GM19099 (cell line): ENCODE data around the gene PAGR1.
A peak's percentile ranks its signal among the peaks of the same experiment; 100 is the strongest.

Source experiments
- POLR2A ChIP-seq: IDR thresholded peaks from 3 replicates; pipeline ENCODE4 v1.6.1; 2011; ENCODE audit warnings: low read depth; ENCODE audit not compliant: insufficient read length; ENCODE audit errors: extremely low read depth

PAGR1 gene

GRCh38 chr16:29820730-29821642 is 5.0 kb downstream of the PAGR1 start:
- TF ChIP-seq POLR2A, result peak; percentile 74

DNA sequence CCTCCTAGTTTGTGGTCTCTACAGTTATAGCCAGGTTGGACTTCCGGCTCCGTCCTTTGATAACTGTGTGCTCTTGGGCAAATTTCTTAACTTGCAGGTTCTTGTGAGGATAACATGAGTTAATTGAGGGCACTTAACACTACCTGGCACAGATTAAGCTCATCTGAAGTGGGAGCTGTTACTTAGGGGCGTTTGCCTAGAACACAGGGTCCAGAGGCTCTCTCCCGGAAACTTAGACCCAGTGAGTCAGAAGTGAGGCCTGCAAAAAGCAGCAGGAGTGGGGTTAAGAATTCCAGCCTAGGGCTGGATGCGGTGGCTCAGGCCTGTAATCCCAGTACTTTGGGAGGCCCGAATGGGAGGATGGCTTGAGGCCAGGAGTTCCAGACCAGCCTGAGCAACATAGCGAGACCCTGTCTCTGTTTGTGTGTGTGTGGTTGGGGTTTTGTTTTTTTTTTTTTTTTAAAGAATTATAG is 5.7 kb downstream of the PAGR1 start:
- no peak for TF ChIP-seq POLR2A

DNA sequence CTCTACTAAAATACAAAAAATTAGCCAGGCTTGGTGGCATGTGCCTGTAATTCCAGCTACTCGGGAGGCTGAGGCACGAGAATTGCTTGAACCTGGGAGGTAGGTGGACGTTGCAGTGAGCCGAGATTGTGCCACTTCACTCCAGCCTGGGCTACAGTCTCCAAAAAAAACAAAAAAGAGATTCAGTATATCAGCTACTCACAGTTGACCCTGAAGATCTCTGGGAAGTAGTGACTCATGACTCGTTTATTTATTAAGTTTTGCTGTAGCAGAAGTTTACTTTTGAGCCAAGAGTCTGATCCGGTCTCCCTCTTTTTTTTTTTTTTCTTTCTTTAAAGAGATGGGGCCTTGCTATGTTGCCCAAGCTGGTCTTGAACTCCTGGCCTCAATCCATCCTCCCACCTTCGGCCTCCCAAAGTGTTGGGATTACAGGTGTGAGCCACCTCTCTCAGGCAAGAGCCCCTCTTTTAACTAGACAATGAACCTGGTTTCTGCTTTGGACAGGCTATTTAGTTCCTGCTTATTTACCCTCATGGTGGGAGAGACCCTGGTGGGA is 8.7 kb downstream of the PAGR1 start:
- TF ChIP-seq POLR2A, result no peak

- no peak for TF ChIP-seq POLR2A
These were observed 9.4 kb downstream of the PAGR1 start for GRCh38 chr16:29825145-29826044.

DNA sequence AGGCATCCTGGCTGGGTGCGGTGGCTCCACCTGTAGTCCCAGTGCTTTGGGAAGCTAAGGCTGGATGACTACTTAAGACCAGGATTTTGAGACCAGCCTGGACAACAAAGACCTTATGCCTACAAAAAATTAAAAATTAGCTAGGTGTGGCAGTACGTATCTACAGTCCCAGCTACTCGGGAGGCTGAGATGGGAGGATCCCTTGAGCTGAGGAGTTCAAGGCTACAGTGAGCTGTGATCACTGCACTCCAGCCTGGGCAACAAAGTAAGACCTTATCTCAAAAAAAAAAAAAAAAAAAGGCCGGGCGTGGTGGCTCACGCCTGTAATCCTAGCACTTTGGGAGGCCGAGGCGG is 10.4 kb downstream of the PAGR1 start:
- no peak for TF ChIP-seq POLR2A

- no peak for TF ChIP-seq POLR2A
These were observed 14.8 kb downstream of the PAGR1 start for GRCh38 chr16:29830774-29831173.

- TF ChIP-seq POLR2A, result no peak
These were observed 15.5 kb downstream of the PAGR1 start for GRCh38 chr16:29831490-29831889.

DNA sequence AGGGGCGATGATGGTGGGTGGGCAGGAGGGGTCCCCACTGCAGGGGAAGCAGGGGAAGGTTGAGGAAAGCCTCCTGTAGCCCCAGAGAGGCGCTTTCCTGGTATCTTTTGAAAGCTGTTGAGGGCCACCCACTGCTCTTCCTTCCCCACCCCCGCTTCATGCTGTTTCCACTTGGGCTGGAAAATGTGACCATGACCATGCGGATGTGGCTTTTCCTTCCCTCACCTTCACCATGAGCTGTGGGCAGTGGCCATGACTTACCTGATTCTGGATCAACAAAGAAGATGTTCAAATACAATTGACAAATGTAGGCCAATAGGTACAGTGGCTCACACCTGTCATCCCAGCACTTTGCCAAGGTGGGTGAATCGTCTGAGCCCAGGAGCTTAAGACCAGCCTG is 18.1 kb downstream of the PAGR1 start:
- TF ChIP-seq POLR2A, result no peak

- no peak for TF ChIP-seq POLR2A
These were observed 20.0 kb downstream of the PAGR1 start for GRCh38 chr16:29835926-29836325.

DNA sequence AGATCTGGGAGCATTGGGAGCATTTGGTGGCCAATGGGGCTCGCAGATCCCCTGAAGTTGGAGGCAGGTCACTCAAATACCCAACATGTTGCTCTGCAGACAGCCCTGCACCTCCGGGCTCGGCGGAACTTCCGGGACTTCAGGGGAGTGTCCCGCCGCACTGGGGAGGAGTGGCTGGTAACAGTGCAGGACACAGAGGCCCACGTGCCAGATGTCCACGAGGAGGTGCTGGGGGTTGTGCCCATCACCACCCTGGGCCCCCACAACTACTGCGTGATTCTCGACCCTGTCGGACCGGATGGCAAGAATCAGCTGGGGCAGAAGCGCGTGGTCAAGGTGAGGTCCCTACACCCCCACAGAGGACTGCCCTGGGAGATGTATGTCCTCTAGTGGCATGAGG is 20.7 kb downstream of the PAGR1 start:
- TF ChIP-seq POLR2A, result no peak

DNA sequence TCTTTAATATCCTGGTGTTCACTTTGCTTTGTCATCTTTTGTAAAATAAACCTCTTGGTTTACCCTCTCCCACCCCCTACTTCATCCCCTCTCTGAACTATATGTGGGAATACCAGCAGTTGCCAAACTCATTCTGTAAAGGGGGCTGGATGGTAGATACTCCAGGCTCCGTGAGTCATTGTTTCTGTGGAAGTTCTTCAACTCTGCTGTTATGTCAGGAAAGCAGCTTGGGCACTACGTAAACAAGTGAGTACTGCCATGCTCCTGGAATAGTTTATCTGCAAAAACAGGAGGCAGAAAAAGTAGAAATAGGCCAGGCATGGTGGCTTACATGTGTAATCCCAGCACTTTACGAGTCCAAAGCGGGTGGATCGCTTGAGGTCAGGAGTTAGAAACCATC is 21.9 kb downstream of the PAGR1 start:
- no peak for TF ChIP-seq POLR2A

GRCh38 chr16:29839822-29840221 is 23.9 kb downstream of the PAGR1 start:
- no peak for TF ChIP-seq POLR2A

GRCh38 chr16:29840240-29840639 is 24.3 kb downstream of the PAGR1 start:
- TF ChIP-seq POLR2A, result no peak

DNA sequence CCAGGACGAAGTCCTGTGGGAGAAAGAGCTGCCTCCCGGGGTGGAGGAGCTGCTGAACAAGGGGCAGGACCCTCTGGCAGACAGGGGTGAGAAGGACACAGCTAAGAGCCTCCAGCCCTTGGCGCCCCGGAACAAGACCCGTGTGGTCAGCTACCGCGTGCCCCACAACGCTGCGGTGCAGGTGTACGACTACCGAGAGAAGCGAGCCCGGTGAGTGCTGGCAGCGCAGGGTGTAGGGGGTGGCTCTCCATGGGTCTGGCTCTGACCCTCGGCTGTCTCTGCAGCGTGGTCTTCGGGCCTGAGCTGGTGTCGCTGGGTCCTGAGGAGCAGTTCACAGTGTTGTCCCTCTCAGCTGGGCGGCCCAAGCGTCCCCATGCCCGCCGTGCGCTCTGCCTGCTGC is 25.7 kb downstream of the PAGR1 start:
- no peak for TF ChIP-seq POLR2A

DNA sequence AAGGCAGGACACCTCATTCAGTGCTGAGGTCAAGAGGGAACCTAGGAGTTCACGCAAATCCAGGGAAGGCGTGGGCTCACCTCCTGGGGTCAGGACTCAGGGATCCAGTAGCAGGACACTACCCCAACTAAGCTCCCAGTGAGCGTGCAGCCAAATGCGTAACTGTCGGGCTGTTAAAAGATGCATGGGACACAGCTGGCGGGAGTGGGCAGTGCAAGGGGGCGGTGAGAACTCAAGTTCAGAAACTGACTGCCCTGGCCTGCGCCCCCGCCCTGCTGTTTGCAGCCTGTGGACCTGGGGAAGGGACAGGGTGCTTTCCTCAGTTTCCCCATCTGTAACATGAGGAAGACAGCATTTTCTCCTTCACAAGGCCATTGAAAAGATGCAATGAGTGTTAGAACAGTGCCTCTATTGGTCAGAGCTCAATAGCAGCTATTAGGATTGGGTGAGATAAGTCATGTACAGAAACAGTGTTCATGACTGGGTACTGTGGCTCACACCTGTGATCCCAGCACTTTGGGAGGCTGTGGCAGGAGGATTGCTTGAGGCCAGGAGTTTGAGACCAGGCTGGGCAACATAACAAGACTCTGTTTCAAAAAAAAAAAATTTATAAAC is 26.9 kb downstream of the PAGR1 start:
- no peak for TF ChIP-seq POLR2A

DNA sequence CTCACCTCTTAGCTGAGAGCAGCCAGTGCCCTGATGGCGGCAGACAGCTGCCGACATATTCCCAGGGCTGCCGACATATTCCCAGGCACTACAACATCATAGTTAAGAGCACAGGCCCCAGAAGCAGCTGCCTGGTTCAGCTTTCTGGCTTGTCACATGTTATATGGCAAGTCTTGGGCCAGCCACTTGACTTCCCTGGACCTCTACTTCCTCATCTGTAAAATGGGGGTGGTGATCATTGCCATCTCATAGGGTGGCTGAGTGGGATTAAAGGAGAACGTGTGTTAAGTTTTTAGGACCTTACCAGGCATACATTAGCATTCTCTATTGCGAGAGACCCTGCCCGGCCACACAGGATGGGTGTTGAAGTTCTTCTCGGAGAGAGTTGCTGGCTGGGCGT is 28.0 kb downstream of the PAGR1 start:
- no peak for TF ChIP-seq POLR2A
